Measurements from ENCODE around the gene ANO2. TPM values are rescaled to one million over a fixed set of nuclear protein-coding genes. Genes with fewer than 3 reads are reported as not detected.

ANO2 gene
- total RNA-seq, 4 donors from 2014 or later: 4.0 to 17.9 (median 5.1) TPM

- no peak for DNase-seq (ENCODE audit: extremely low spot score)
- no peaks in the 10 kb centered on the region for H3K9me3 ChIP-seq
- peaks cover 0 to under 1% (median 0%) of the 10 kb centered on the region in 4 donors for H3K27me3 ChIP-seq
- WGBS: 68% methylated on average over 8 of the region's 8 CpGs
- intact Hi-C loops (cut with DNase I): no loop called here
- H3K27ac ChIP-seq (replicated peaks in 1 of 4): no peak overlapping the region
- TF ChIP-seq POLR2AphosphoS5 (IDR thresholded peaks at IDR 0.05): no peak
- TF ChIP-seq EP300 (IDR thresholded peaks at IDR 0.05): no peak
- H3K4me3 ChIP-seq: no peak overlapping the region
- H3K36me3 ChIP-seq: no peaks in the 10 kb centered on the region
- H3K4me1 ChIP-seq: peaks cover 31 to 51% (median 43%) of the 10 kb centered on the region in 4 donors
These were observed 367.3 kb downstream of the ANO2 start for GRCh38 chr12:5577741-5578140.

GRCh38 chr12:5577211-5577612 lies 367.8 kb downstream of the ANO2 start:
- Histone ChIP-seq H3K9me3 (no peaks in the 10 kb centered on the region), H3K27ac (replicated peaks in 1 of 4) (peak overlapping the region in 1 of 4 donors; percentile 9), H3K36me3 (no peaks in the 10 kb centered on the region), H3K27me3 (peaks cover 0 to 5% (median 0%) of the 10 kb centered on the region in 4 donors), H3K4me3 (no peak overlapping the region), H3K4me1 (peaks cover 31 to 51% (median 42%) of the 10 kb centered on the region in 4 donors)
- 52% methylated on average over 3 of the region's 3 CpGs for WGBS
- TF ChIP-seq CTCF (IDR thresholded peaks at IDR 0.05): no peak
- no peak for TF ChIP-seq POLR2AphosphoS5 (IDR thresholded peaks at IDR 0.05)
- TF ChIP-seq POLR2A (IDR thresholded peaks at IDR 0.05; ENCODE audit: low read depth): no peak
- TF ChIP-seq EP300 (IDR thresholded peaks at IDR 0.05): no peak
- DNase-seq (ENCODE audit: extremely low spot score): no peak
- intact Hi-C loops (cut with DNase I): no loop called here

GRCh38 chr12:5575987-5576386 lies 369.1 kb downstream of the ANO2 start:
- TF ChIP-seq CTCF (IDR thresholded peaks at IDR 0.05) (no peak), POLR2AphosphoS5 (IDR thresholded peaks at IDR 0.05) (no peak), POLR2A (IDR thresholded peaks at IDR 0.05; ENCODE audit: low read depth) (no peak), EP300 (IDR thresholded peaks at IDR 0.05) (no peak)
- Histone ChIP-seq H3K9me3 (no peaks in the 10 kb centered on the region), H3K36me3 (no peaks in the 10 kb centered on the region), H3K27me3 (peaks cover 0 to 6% (median 0%) of the 10 kb centered on the region in 4 donors), H3K27ac (replicated peaks in 1 of 4) (no peak overlapping the region), H3K4me1 (peaks cover 25 to 44% (median 33%) of the 10 kb centered on the region in 4 donors), H3K4me3 (no peak overlapping the region)
- no peak for DNase-seq (ENCODE audit: extremely low spot score)
- WGBS: 86% methylated on average over 3 of the region's 3 CpGs
- intact Hi-C loops (cut with DNase I): no loop called here

GRCh38 chr12:5575232-5575631 lies 369.8 kb downstream of the ANO2 start:
- peaks cover 0 to 6% (median 0%) of the 10 kb centered on the region in 4 donors for H3K27me3 ChIP-seq
- H3K36me3 ChIP-seq: no peaks in the 10 kb centered on the region
- 77% methylated on average over 5 of the region's 5 CpGs for WGBS
- no peak for DNase-seq (ENCODE audit: extremely low spot score)
- no peak overlapping the region for H3K4me3 ChIP-seq
- no peak overlapping the region for H3K27ac ChIP-seq (replicated peaks in 1 of 4)
- no peaks in the 10 kb centered on the region for H3K9me3 ChIP-seq
- H3K4me1 ChIP-seq: peaks cover 19 to 38% (median 26%) of the 10 kb centered on the region in 4 donors
- intact Hi-C loops (cut with DNase I): no loop called here
- no peak for TF ChIP-seq CTCF (IDR thresholded peaks at IDR 0.05)
- no peak for TF ChIP-seq POLR2AphosphoS5 (IDR thresholded peaks at IDR 0.05)
- no peak for TF ChIP-seq EP300 (IDR thresholded peaks at IDR 0.05)
- TF ChIP-seq POLR2A (IDR thresholded peaks at IDR 0.05; ENCODE audit: low read depth): no peak

GRCh38 chr12:5573390-5573789 lies 371.7 kb downstream of the ANO2 start:
- WGBS: 84% methylated on average over 4 of the region's 5 CpGs
- Histone ChIP-seq H3K36me3 (peaks cover 0 to 11% (median 0%) of the 10 kb centered on the region in 4 donors), H3K4me3 (no peak overlapping the region), H3K27ac (replicated peaks in 1 of 4) (no peak overlapping the region), H3K4me1 (peaks cover 13 to 24% (median 20%) of the 10 kb centered on the region in 4 donors), H3K9me3 (no peaks in the 10 kb centered on the region), H3K27me3 (peaks cover 0 to 6% (median 0%) of the 10 kb centered on the region in 4 donors)
- TF ChIP-seq POLR2AphosphoS5 (IDR thresholded peaks at IDR 0.05): no peak
- no peak for TF ChIP-seq EP300 (IDR thresholded peaks at IDR 0.05)
- TF ChIP-seq POLR2A (IDR thresholded peaks at IDR 0.05; ENCODE audit: low read depth): no peak
- TF ChIP-seq CTCF (IDR thresholded peaks at IDR 0.05): no peak
- intact Hi-C loops (cut with DNase I): no loop called here
- no peak for DNase-seq (ENCODE audit: extremely low spot score)
